ENCODE measurements around the gene ACVR1B. TPM values are rescaled to one million over a fixed set of nuclear protein-coding genes. Genes with fewer than 3 reads are reported as not detected.

The ACVR1B gene
- total and polyA plus RNA-seq, 2 donors (not counting 3 experiments of a cell fraction or from before 2014, with no cell fraction given) = 29.0 to 33.7 TPM

- FAIRE-seq (no peak), DNase-seq (ENCODE audit: low read depth, low spot score) (no peak)
- peaks cover 80% of the 10 kb centered on the region for H3K79me2 ChIP-seq (ENCODE audit: control insufficient read depth, insufficient read depth, low read length)
- peak overlapping the region; percentile 88 for H3K4me2 ChIP-seq (ENCODE audit: insufficient read depth, low read length)
- no peaks in the 10 kb centered on the region for H3K36me3 ChIP-seq (ENCODE audit: control insufficient read depth in 2 of 2, extremely low read depth in 1 of 2, insufficient read depth in 2 of 2, low read length in 2 of 2)
- no peak overlapping the region for H3K9ac ChIP-seq (replicated peaks; ENCODE audit: extremely low read depth, insufficient read depth, low read length)
- peaks cover 33% of the 10 kb centered on the region for H3K4me1 ChIP-seq (ENCODE audit: control insufficient read depth, extremely low read depth, insufficient read depth, low read length)
- ChIA-PET POLR2A (no interaction called here), CTCF (interaction anchor here (1.0 to 2.3 kb wide), 4 partner anchors 13 to 58 kb away, joined by 3 to 15 read pairs (median 4); no protein-coding TSS in a partner anchor)
- no peaks in the 10 kb centered on the region for H3K9me1 ChIP-seq (replicated peaks; ENCODE audit: control insufficient read depth, extremely low read depth, insufficient read depth, low read length)
- intact Hi-C loops (cut with micrococcal nuclease) (no loop called here), dilution Hi-C loops (cut with MboI; ENCODE audit: extremely low pct_ligation_motif_present, low sequenced_read_pairs) (no loop called here)
- BruUV-seq (replicated peaks) = no TSS peak
- no peak overlapping the region for H3K27ac ChIP-seq (ENCODE audit: insufficient read depth, low read depth, low read length)
- no peaks in the 10 kb centered on the region for H3K9me3 ChIP-seq (replicated peaks; ENCODE audit: control insufficient read depth, insufficient read depth, low read length)
- peak overlapping the region in 1 of 3 experiments; percentile 89 for H3K4me3 ChIP-seq (replicated peaks in 1 of 3; ENCODE audit: insufficient read depth in 1 of 3, low read depth in 1 of 3, low read length in 3 of 3)
- TF ChIP-seq FOS (IDR thresholded peaks at IDR 0.05; ENCODE audit: borderline replicate concordance, insufficient read depth, low read length) (no peak), CTCF (IDR thresholded peaks at IDR 0.05; ENCODE audit: extremely low read depth in 1 of 2, insufficient read depth in 1 of 2, low read depth in 1 of 2, low read length in 2 of 2) (no peak), POLR2AphosphoS5 (IDR thresholded peaks at IDR 0.05; ENCODE audit: insufficient read depth, low read depth, low read length) (no peak), JUN (IDR thresholded peaks at IDR 0.05; ENCODE audit: borderline replicate concordance, insufficient read depth, insufficient read length, low read depth) (no peak), EZH2 (IDR thresholded peaks at IDR 0.05; ENCODE audit: borderline replicate concordance, low read depth, low read length, severe bottlenecking) (no peak), GATA2 (IDR thresholded peaks at IDR 0.05; ENCODE audit: insufficient read depth, insufficient read length, low read depth, low read length) (no peak), POLR2A (IDR thresholded peaks at IDR 0.05; ENCODE audit: low read depth, low read length) (no peak)
- TF ChIP-seq, protein P1, sequence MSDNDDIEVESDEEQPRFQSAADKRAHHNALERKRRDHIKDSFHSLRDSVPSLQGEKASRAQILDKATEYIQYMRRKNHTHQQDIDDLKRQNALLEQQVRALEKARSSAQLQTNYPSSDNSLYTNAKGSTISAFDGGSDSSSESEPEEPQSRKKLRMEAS (IDR thresholded peaks at IDR 0.05; ENCODE audit: insufficient read depth, insufficient read length) = no peak
- peaks cover 0 to 2% of the 10 kb centered on the region in 2 experiments for H3K27me3 ChIP-seq (ENCODE audit: control insufficient read depth in 2 of 2, insufficient read depth in 2 of 2, low read length in 2 of 2)
- peaks cover 2% of the 10 kb centered on the region for H4K20me1 ChIP-seq (replicated peaks; ENCODE audit: control insufficient read depth, extremely low read depth, insufficient read depth, low read length)
- H2AFZ ChIP-seq (ENCODE audit: low read depth, low read length) = no peak overlapping the region
These were observed 3.3 kb downstream of the ACVR1B start for GRCh38 chr12:51954561-51955361.
